ENCODE results near the gene KNCN. TPM values are rescaled to one million over a fixed set of nuclear protein-coding genes. Genes with fewer than 3 reads are reported as not detected.

The KNCN gene
- total RNA-seq, 1 experiment from 2014 or later: not detected

- no peak overlapping the region for H3K14ac ChIP-seq (ENCODE audit: insufficient read depth, low read length)
- peaks cover 3% of the 10 kb centered on the region; the same call in 1 of the 2 replicates for H3K4me1 ChIP-seq (ENCODE audit: insufficient read depth, low read length)
- H3K4me2 ChIP-seq (ENCODE audit: insufficient read depth, insufficient read length, low read length): no peak overlapping the region
- no peak overlapping the region for H2AK5ac ChIP-seq (ENCODE audit: insufficient read length, low read length)
- no peak overlapping the region for H2BK12ac ChIP-seq (ENCODE audit: insufficient read length, low read depth, low read length)
- no peaks in the 10 kb centered on the region for H3K9me3 ChIP-seq (ENCODE audit: control insufficient read depth, low read depth, low read length)
- Mint-ChIP-seq H3K4me3 (no peak overlapping the region), H3K27ac (no peak overlapping the region), H3K4me1 (peaks cover 42 to 49% of the 10 kb centered on the region in 2 experiments), H3K9me3 (no peaks in the 10 kb centered on the region; a peak in 2 of 5 replicates), H3K27me3 (ENCODE audit: low read depth) (peaks cover 95% of the 10 kb centered on the region), H3K36me3 (ENCODE audit: insufficient read depth in 1 of 3, low read depth in 3 of 3) (no peaks in the 10 kb centered on the region)
- no peaks in the 10 kb centered on the region for H4K20me1 ChIP-seq (ENCODE audit: control insufficient read depth, insufficient read depth, insufficient read length)
- no peak overlapping the region for H3K27ac ChIP-seq (ENCODE audit: insufficient read length, low read depth, low read length)
- WGBS (ENCODE audit: extremely low coverage, insufficient read length, low lambda C conversion rate): no CpG with 5 or more reads among the region's 3 CpGs
- DNase-seq: no peak
- H3K79me2 ChIP-seq (ENCODE audit: insufficient read depth, low read length): no peaks in the 10 kb centered on the region
- no peak overlapping the region for H4K5ac ChIP-seq (ENCODE audit: insufficient read length, low read depth, low read length)
- no peak overlapping the region for H4K91ac ChIP-seq (ENCODE audit: insufficient read length, low read depth, low read length)
- H3K23me2 ChIP-seq (ENCODE audit: insufficient read length, low read depth, low read length, poor library complexity, severe bottlenecking): peaks cover 3% of the 10 kb centered on the region
- no peak for TF ChIP-seq CTCF (conservative IDR thresholded peaks at IDR 0.05)
- no peak overlapping the region for H3T11ph ChIP-seq (ENCODE audit: low read length)
- H2BK20ac ChIP-seq (ENCODE audit: low read depth, low read length, poor library complexity, severe bottlenecking): no peak overlapping the region
- H3K18ac ChIP-seq (ENCODE audit: insufficient read length, low read depth, low read length): no peak overlapping the region
- H2BK120ac ChIP-seq (ENCODE audit: low read depth, low read length, poor library complexity, severe bottlenecking): no peak overlapping the region
- no peak overlapping the region for H2BK5ac ChIP-seq (ENCODE audit: insufficient read length, low read length)
- no peaks in the 10 kb centered on the region for H3K79me1 ChIP-seq (ENCODE audit: insufficient read depth, low read depth, low read length, poor library complexity, severe bottlenecking)
- no peak overlapping the region for H3K4ac ChIP-seq (ENCODE audit: low read depth, low read length)
- H3K27me3 ChIP-seq (ENCODE audit: insufficient read depth, low read length): peaks cover 40% of the 10 kb centered on the region
- H2BK15ac ChIP-seq (ENCODE audit: low read depth, low read length): no peak overlapping the region
- H2AFZ ChIP-seq (ENCODE audit: low read length): no peak overlapping the region
- H3K23ac ChIP-seq (ENCODE audit: insufficient read length, low read depth, low read length): no peak overlapping the region
- H3K56ac ChIP-seq (ENCODE audit: insufficient read length, low read depth, low read length): no peak overlapping the region
- H4K8ac ChIP-seq (replicated peaks; ENCODE audit: insufficient read length, low read depth, low read length): no peak overlapping the region
- no peak overlapping the region for H3K9ac ChIP-seq (ENCODE audit: extremely low read depth, insufficient read length, low read length)
These were observed 21.1 kb downstream of the KNCN start for GRCh38 chr1:46530311-46530710.
